Stimulated activated CD4-positive, alpha-beta T cell treated with anti-CD3 and anti-CD28 coated beads, Interleukin-4, amount 100 ng/mL, for 24 hours (primary cell): ENCODE data around the gene SLC37A1.

ENCODE experiments used
- DNase-seq: peaks from one replicate; pipeline ENCODE4 v3.0.0-alpha.2; 2020

SLC37A1 gene

DNA sequence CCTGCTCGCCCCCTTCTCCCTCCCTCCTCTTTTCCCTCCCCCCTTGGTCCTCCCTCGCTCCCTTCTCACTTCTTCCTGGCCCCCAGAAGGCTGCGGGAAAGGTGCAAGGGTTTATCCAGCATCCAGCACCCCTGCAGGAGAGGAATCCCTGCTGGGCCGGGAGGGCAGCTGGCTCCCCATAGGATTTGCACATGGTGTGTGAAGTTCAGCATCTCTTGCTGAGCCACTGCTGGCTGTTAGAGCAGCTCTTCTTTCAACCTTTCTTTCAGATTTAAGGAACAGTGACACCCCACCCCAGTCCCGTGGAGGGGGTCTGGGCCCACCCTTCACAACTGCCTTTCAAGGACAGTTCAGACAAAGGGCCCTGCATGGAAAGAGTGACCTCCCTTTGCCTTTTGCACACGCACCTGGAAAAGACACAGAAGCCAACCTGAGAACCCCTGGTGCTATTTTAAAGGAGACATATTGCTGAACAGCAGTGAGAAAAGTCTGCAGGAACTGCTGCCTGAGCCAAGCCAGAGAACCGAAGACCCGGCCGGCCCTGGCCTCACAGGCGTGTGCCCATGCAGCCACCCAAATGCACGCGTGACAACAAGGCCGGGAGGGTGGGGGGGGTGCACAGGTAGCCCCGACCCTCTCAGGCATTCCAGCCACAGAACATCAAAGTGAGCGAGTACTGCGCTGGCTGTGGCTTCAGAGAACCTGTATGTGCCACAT, 66.6 kb downstream of the SLC37A1 start:
- no peak for DNase-seq

DNA sequence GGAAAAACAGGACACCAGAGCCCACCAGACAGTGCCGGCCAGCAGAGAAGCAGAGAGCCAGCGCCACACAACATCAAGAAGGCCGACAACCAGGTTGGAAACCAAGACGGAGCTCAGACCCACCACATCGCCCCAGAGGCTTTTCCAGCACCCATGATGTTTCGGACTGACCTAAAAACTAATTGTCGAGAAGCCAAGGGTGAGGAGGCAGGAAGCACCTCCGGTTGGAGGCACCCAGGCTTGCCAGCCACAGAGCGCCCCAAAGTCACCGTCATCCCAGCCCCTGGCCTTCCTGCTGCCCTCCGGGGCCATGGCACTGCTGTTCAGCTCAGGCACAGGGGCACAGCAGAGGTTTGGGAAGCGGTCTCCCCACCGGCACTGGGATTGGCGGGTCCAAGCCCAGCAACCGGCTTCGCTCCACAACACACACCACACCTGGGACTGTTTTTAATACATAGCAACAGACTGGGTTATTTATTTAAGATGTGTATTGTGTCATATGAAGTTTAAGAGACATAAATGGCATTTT, 67.2 kb downstream of the SLC37A1 start:
- DNase-seq = no peak

DNA sequence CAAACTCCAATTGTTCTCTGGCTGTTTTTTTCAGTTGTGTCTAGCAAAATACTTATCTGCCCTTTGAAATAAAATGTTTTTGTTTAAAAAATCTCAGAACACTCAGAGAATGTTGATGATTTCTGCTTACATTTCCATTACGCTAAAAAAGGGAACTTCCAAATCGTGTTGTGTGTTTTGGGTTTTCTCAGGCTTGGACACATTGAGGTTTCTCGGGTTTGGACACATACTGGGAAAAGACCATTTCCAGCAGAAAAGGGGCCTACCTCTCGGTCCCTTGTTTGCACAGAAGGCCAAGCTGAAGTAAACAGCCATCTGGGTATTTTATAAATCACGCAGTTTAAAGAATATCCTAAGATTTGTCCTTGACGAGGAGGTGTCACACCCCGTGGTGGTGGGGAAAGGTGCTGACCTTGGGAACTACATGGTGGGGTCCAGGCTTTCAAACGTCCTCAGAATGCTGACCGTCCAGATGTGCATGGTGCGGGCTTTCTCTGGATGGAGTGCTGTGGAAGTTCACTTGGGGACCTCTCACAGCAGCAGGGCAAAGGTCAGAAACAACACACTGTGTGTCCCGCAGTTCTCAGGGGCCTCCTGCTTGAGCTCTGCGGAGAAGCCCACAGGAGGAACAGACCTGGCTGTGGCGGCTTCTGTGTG, 67.8 kb downstream of the SLC37A1 start:
- DNase-seq = no peak

DNA sequence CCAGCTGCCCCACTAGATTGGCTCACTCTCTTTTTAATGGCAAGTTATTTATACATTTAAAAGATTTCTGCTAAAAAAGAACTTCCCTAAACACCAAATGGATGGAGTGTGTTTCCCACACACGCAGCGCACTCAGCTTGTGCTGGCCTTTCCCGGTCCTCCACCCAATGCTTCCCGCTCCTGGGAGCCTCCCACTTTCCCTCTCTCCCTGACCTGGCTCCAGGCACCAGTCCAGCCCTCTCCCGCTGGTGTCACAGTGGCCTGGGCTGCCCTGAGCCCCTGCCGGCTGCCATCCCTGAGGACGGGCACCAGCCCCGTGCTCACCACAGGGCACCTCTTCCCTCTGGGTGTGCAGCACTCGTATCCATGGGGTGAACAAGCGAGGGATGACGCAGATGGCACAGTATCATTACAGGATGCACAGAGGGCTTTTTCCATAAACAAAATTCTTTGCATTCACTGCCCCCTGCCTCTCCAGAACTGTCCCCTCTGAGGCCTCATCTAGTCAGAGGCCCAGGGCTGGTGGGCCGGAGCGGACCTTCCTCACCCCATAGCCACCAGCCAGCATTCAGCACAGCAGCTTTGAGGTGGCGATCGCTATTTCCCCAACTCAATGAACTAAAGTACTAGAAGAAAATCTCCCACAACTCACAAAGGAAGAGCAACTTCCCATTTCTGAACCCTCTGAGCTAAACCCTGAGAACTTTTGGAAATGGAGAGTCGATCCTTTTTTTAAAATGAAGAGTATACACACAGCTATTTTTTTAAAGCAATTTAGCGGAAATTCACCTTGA, 68.5 kb downstream of the SLC37A1 start:
- DNase-seq = no peak

DNA sequence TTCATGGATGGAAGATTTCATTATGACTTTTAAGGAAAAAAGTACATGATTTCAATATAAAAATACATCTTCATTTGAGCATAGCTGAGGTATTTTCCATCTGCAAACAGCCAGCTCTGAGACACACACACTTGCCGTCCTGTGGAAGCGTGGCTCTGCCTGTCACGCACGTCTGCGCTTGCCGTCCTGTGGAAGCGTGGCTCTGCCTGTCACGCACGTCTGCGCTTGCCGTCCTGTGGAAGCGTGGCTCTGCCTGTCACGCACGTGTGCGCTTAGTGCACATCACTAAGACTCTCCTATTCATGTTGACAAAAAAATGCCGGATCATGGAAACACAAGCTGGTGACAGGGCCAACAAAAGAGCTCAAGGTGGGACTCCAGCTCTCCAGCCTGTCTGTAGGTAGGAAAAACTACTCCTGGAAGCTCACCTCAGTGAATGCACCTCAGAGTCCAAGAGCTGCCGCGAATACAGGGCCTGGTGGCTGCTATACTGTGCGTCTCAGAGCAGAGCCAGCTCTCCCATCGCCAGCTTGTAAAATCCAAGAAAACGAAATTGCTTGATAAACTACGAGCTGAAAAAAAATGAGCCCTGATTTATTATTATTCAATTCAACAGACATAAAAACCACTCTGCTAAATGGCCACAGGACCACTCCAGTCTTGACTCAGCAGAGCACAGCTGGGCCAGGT, 69.3 kb downstream of the SLC37A1 start:
- no peak for DNase-seq

DNA sequence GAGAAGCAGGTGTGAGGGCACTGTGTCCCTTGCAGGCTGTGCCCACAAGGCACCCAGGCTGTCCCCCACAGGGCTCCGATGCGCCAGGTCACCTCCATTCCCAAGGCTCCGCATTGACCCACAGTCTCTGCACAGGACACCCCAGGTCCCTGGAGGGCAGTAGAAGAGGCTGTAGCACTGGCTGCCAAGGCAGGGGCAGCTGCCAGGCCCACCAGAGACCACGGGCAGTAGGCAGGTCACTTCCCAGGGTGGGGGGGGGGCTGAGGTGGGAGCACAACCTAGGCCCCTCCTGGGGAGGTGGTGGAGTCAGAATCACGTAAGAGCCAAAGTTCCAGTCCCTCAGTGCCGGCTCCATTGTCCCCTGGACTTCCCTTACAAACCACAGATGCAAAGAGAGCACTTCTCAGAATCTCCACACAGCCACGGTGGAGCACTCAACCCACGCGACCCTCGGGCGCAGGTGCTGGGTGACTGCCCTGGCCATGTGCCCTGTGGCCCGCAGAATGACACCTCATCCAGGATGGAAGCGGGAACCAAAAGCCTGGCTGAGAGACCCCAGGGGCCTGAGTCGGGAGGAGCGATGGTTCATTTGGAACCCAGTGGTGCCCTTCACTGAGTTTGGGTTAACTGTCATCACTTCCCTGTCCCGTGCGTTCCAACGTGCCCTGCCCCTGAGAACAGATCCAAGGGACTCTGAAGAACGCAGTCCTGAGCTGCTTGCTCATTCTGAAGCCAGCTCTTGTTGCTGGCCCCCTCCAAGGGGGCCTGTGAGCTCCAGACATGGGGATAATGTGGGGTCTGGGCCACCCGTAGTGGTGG, 70.0 kb downstream of the SLC37A1 start:
- no peak for DNase-seq

DNA sequence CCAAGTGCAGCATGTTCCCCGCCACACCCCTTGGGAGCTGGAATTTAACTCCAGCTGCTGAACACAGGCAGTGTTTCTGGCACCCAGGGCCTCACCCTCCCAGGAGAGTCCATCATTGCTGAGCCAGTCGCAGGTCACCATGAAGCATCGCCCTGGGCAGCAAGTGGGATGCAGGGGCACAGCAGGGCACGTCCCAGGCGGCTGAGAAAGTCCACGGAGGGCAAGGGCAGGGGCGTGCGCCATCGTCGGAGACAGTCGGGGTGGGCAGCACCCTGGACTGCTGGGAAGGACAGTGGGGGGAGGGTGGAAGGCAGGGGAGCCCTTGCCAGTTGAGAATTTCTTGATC, 70.6 kb downstream of the SLC37A1 start:
- no peak for DNase-seq

DNA sequence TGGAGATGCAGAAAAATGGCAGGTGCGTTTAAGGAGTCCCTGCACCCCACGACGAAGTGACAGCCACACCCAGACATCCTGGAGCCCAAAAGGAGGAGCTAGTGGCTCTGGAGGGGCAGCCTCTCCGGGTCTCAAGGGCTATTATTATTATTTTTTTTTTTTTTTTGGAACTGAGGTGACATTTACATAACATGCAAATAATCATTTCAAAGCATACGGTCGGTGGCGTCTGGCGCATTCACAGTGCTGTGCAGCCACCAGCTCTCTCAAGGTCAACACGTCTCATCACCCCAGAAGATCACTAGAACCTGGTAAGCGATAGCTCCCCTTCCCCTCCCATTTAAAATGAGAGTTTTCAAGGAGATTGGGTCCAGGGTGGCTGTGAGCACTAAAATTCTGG, 72.2 kb downstream of the SLC37A1 start:
- no peak for DNase-seq

DNA sequence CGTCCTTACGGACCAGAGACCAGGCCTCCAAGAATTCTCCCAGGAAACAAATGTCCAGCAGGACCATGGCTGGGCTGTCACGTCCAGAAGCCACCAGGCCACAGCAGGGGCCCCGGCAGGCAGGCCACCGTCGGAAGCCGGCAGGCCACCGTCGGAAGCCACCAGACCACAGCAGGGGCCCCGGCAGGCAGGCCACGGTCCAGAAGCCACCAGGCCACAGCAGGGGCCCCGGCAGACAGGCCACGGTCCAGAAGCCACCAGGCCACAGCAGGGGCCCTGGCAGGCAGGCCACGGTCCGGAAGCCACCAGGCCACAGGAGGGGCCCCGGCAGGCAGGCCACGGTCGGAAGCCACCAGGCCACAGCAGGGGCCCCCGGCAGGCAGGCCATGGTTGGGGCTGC, 72.8 kb downstream of the SLC37A1 start:
- no peak for DNase-seq

DNA sequence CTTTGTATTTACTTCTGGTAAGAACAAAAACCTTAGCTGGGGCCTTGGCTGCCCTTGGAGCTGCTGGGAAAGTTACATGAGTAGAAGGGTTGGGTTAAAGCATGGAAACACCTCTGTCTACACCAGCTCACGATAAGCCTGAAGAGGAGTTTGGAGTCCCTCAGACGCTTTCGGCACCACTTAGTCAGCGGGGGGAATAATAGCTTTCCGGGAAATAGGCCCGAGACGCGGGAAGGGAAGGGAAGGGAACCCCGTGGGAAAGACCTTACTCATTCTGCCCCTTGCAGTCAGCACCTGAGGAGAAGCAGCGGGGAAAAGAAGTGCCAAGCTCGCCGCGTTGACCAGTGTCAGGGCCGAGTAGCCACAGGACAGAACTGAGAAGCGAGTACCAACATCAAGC, 73.4 kb downstream of the SLC37A1 start:
- no peak for DNase-seq

DNA sequence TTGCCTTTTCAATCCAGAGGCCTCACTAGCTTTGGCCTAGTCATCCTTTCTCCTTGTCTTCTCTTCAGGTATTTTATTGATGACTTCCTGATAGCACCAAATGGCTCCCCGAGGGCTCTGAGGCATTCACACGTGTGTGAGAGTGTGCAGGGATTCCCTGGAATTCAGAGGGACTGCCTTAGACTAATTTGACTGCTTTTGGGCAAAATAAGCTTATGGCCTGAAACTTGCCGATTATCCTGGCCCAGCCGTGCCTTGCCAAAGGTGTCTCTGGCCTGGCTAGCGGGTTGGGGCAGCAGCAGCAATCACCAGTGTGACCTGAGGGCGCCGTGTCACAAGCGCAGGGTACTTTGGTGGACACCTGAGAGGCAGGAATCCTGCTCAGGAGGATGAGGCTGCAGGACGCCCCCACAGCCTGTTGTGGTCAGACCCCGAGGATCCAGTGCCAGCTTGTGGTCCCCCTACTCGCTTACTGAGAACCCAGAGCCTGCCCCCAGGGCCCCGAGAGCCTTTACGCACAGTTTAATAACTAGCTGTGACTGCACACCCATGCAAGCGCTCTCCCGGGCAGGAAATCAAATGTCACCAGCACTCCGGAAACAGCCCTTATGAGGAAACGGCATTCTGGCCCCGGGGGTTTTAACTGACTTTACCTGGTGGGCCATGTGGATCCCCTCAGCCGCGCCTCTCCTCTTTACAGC, 76.9 kb downstream of the SLC37A1 start:
- DNase-seq = no peak

DNA sequence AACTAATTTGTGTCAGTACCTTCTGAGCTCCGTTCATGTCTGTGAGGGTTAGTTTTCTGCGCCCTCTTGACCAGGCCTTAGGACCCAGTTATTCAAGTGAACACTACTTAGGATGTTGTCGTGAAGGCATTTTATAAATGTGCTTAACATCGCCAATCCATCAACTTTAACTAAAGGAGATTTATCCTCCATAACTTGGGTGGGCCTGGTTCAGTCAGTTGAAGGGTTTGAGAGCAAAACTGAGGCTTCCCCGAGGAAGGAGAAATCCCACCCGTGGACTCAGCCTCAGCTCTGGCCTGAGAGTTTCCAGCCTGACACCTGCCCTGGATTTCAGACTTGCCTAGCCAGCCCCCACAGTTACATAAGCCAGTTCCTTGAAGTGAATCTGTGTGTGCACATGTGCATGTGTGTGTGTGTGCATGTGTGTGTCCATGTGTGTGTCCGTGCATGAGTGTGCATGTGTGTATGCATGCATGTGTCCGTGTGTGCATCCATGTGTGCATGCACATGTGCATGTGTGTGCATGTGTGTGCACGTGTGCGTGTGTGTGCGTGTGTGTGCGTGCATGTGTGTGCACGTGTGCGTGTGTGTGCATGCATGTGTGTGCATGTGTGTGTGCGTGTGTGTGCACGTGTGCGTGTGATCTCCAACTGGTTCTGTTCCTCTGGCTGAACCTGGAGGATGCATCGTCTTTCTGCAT, 77.7 kb downstream of the SLC37A1 start:
- DNase-seq = no peak

DNA sequence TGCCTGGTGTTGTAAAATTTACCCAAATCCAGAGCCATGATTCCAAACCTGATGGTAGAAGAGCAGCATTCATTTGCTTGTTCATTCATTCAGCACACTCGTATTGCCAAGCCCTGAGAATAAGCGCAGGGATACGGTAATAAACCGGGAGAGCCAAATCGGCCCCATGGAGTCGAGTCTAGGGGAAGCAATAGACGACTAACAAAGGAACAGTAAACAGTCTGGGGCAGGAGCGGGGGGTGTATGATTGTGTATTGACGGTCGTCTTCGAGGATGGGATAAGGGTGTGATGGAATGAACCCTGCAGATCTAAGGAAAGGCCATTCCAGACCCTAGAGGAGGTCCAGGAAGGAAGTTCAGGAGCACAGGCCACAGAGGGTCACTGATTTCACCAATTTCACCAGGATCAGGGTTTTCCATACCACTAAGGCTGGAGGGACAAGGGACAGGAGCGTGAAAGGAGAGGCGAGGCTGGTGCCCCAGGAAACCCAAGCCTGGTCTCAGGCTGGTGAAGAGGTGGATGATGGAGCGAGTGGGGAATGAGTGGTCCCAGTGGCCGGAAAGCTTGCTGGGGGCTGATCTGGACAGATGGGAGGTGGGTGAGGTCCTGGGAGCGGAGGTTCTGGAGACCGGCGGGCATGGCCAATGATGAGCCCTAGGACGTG, 78.6 kb downstream of the SLC37A1 start:
- no peak for DNase-seq

DNA sequence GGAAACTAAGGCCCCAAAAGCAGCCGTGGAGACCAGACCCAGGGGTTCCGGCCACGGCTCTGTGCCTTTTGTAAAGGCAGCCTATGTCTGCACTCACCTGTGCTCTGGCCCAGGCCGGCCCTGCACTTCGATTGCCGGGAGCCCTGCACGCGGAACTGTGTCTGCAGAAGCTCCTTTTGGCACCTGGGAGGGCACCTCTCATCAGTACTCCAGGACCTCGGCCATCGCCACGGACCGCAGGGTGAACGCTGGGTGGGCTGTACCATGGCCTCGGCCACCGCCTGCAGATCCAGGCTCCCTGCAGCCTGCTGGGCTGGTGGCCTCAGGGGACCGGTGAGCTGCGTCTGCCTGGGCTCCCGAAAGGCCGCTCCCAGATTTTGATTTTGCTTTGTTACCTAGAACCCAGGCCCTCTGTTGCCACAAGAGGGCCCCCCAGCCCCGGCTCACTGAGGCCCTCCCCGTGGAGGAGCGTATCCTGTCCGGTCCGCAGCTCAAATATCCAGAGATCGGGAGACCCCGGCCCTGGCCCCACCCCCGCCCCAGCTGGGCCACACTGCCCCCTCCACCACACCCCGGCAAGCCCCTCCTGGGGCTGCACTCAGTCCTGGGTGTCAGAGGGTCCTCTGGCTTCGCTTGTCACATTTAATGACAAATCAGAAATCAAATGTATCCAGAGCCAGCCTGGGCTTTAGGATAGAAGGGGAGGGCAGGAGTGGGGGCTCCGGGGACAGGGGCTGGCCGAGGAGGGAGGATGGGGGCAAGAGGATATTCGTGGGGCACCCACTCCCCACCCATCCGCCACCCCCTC, 79.6 kb downstream of the SLC37A1 start:
- peak; percentile 72 for DNase-seq

DNA sequence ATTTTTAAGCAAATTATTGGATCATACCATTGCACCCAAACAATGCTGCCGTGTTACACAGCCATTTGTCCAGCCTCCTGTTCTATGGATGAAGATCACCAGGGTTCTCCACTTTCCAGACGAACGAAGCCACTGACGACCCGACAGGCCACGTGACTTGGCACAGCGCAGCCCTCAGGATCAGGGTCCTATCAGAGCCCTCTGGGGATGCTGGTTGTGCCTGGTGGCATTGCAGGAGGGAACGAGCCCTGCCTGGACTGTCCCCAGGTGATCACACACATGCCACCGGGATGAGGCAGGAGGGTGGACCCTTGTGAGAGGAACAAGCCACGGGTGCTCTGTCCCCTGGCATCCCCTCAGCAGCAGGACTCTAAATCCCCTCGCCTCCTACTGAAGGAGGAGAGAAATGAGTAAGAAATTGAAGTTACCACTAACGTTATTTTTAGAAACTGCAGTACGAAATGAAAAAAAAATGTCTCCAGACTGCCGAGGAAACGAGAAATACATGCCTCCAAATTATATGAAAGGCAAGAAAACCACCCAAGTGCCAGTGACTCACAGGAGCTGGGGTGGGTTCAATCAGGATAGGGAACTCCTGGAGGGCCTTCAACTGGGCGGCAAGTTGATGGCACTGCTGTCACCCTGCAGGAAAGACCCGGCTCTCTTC, 81.1 kb downstream of the SLC37A1 start:
- no peak for DNase-seq

DNA sequence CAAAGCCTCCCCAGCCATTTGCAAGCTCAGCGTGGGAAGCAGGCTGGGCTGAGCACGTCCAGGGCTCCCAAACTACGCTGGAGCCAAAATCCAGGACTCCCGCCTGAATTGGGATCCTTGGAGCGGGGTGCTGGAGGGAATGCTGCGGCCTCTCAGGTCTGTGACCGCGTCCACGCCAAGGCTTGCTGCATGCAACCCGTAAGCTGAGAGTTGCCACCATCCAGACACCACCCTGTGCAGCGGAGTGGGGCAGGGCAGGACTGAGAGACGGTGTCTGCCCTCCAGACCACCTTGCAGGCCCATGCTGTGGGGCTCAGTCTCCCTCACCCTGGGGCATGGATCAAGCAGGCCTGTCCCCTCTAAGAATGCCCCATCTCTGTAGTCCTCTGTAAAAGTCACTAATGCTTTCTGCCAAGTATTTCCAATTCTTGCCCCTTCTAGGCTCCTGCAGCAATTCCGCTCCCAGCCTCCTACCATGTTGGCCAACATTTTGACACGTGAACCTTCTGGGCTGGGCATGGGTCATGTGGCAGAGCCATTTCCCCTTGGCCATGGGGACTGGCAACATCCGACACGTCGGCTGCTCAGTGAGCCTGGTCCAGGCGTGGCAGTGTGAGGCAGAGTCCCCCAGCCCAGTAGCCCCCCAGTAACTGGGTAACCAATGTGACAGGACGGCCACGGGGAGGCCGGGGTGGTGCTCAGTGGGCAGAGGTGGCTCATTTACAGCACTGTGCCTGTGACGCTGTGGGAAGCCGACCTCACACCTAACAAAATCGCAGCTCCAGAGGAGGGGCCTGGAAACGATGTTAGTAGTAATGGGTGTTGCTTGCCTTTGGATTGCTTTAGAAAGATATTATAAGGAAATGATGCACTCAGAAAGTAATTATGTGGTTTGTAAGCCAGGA, 81.9 kb downstream of the SLC37A1 start:
- no peak for DNase-seq

DNA sequence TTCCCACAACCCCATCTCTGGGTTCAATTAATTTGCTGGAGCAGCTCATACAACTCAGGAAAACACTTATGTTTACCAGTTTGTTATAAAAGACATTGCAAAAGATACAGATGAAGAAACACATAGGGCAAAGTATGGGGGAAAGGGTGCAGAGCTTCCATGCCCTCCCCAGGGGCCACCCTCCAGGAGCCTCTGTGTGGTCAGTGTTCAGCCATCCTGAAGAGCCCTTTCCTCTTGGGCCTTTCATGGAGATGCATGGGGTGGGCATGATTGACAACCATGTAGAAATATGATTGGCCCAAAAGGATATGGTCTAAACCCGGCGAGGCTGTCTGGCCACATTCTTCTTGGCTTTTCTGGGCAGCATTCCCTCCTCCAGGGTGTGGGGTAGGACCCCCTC, 83.0 kb downstream of the SLC37A1 start:
- no peak for DNase-seq
